ENCODE measurements around the gene JAG1. TPM values are rescaled to one million over a fixed set of nuclear protein-coding genes. Genes with fewer than 3 reads are reported as not detected.
A peak's percentile ranks its signal among the peaks of the same experiment; 100 is the strongest.

JAG1 gene
- polyA plus RNA-seq, 2 of the 4 experiments (the other 2 are of a cell fraction) = 80.9 to 90.0 TPM

DNA sequence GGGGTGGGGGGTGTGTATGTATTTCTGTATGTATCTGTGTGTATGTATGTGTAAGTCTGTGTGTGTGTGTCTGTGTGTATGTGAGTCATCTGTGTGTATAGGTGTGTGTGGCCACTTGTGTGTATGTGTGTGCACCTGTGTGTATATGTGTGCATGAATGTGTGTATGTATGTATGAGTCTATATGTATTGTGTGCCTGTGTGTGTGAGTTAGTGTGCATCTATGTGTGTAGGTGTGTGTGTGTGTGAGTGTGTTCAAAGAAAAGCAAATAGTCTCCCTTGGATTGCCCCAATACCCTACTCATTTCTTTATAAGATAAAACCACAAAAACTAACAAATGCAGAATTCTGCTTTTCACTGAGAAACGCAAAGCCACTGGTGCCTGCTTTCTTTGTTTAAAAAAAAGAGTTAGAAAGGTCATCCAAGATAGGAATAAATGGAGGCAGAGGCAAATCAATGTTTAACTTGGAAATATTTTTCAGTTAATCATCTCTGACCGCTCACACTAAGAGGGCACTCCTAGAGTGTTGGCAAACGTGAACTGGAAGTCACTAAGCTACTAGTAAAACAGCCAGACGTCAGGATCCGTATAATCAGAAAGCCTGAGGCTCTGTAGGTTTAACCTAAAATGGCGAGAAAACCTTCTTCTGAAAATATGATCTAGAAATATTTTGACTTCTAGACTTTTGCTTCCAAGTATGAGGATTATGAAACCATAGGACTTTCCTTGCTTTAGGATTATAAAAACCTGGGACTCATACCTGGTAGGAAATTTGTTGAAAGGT, 37.4 kb upstream of the JAG1 start:
- peak overlapping the region; percentile 76 for H3K4me2 ChIP-seq

DNA sequence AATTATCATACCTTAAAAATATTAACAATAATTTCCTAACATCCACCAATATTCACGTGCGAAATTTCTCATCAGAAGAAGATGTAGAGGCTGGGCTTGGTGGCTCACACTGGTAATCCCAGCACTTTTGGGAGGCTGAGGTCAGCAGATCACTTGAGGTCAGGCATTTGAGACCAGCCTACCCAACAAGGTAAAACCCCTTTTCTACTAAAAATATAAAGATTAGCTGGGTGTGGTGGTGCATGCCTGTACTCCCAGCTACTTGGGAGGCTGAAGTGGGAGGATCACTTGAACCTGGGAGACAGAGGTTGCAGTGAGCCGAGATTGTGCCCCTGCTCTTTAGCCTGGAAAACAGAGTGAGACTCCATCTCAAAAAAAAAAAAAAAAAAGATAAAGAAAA, 36.1 kb upstream of the JAG1 start:
- FAIRE-seq = no peak
- Histone ChIP-seq H3K4me3 (no peak overlapping the region), H3K4me2 (peak overlapping the region; percentile 66; the same call in 2 of the 3 replicates), H3K4me1 (peaks cover 93% of the 10 kb centered on the region), H3K9me3 (no peaks in the 10 kb centered on the region), H3K27ac (peak overlapping the region; percentile 86 to 91)
- no peak for DNase-seq (ENCODE audit: low read depth in 1 of 2, low spot score in 1 of 2)
- 90% methylated on average over 3 of the region's 3 CpGs for WGBS (ENCODE audit: missing lambda C conversion rate)
- ChIA-PET CTCF (interaction anchor here (0.6 to 1.5 kb wide), 2 partner anchors 35 to 39 kb away, joined by 3 read pairs; no protein-coding TSS in a partner anchor), POLR2A (no interaction called here)
- no peak for ATAC-seq
- TF ChIP-seq MYC (IDR thresholded peaks at IDR 0.05; ENCODE audit: borderline replicate concordance, low read length) (no peak), NFE2L2 (conservative IDR thresholded peaks at IDR 0.05; ENCODE audit: low read length) (no peak), CEBPB (IDR thresholded peaks at IDR 0.05) (no peak), HOXA7 (CRISPR knock-in tag; IDR thresholded peaks at IDR 0.05) (no peak), FOXS1 (CRISPR knock-in tag; IDR thresholded peaks at IDR 0.05) (no peak), ZSCAN20 (CRISPR knock-in tag; IDR thresholded peaks at IDR 0.05) (no peak), NR3C1 (IDR thresholded peaks at IDR 0.05) (no peak), POLR2A (IDR thresholded peaks at IDR 0.05; ENCODE audit: low read length) (no peak), FOSB (CRISPR knock-in tag; IDR thresholded peaks at IDR 0.05) (no peak), KDM1A (IDR thresholded peaks at IDR 0.05; ENCODE audit: low read depth) (no peak)
- TF ChIP-seq, protein P1, sequence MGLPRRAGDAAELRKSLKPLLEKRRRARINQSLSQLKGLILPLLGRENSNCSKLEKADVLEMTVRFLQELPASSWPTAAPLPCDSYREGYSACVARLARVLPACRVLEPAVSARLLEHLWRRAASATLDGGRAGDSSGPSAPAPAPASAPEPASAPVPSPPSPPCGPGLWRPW (IDR thresholded peaks at IDR 0.05) = no peak
- TF ChIP-seq, protein P2, sequence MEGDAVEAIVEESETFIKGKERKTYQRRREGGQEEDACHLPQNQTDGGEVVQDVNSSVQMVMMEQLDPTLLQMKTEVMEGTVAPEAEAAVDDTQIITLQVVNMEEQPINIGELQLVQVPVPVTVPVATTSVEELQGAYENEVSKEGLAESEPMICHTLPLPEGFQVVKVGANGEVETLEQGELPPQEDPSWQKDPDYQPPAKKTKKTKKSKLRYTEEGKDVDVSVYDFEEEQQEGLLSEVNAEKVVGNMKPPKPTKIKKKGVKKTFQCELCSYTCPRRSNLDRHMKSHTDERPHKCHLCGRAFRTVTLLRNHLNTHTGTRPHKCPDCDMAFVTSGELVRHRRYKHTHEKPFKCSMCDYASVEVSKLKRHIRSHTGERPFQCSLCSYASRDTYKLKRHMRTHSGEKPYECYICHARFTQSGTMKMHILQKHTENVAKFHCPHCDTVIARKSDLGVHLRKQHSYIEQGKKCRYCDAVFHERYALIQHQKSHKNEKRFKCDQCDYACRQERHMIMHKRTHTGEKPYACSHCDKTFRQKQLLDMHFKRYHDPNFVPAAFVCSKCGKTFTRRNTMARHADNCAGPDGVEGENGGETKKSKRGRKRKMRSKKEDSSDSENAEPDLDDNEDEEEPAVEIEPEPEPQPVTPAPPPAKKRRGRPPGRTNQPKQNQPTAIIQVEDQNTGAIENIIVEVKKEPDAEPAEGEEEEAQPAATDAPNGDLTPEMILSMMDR (IDR thresholded peaks at IDR 0.05) = no peak
- TF ChIP-seq, protein P3, sequence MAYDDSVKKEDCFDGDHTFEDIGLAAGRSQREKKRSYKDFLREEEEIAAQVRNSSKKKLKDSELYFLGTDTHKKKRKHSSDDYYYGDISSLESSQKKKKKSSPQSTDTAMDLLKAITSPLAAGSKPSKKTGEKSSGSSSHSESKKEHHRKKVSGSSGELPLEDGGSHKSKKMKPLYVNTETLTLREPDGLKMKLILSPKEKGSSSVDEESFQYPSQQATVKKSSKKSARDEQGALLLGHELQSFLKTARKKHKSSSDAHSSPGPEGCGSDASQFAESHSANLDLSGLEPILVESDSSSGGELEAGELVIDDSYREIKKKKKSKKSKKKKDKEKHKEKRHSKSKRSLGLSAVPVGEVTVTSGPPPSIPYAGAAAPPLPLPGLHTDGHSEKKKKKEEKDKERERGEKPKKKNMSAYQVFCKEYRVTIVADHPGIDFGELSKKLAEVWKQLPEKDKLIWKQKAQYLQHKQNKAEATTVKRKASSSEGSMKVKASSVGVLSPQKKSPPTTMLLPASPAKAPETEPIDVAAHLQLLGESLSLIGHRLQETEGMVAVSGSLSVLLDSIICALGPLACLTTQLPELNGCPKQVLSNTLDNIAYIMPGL (CRISPR knock-in tag; IDR thresholded peaks at IDR 0.05; ENCODE audit: borderline replicate concordance) = no peak
- TF ChIP-seq, protein P4, sequence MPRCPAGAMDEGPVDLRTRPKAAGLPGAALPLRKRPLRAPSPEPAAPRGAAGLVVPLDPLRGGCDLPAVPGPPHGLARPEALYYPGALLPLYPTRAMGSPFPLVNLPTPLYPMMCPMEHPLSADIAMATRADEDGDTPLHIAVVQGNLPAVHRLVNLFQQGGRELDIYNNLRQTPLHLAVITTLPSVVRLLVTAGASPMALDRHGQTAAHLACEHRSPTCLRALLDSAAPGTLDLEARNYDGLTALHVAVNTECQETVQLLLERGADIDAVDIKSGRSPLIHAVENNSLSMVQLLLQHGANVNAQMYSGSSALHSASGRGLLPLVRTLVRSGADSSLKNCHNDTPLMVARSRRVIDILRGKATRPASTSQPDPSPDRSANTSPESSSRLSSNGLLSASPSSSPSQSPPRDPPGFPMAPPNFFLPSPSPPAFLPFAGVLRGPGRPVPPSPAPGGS (IDR thresholded peaks at IDR 0.05) = no peak

More for the DNA sequence above, 37.4 kb upstream of the JAG1 start:
- TF ChIP-seq, protein P5, sequence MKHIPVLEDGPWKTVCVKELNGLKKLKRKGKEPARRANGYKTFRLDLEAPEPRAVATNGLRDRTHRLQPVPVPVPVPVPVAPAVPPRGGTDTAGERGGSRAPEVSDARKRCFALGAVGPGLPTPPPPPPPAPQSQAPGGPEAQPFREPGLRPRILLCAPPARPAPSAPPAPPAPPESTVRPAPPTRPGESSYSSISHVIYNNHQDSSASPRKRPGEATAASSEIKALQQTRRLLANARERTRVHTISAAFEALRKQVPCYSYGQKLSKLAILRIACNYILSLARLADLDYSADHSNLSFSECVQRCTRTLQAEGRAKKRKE (CRISPR knock-in tag; IDR thresholded peaks at IDR 0.05; ENCODE audit: low read depth) = no peak
- TF ChIP-seq EP300 (IDR thresholded peaks at IDR 0.05) (peak; percentile 73 to 86; a peak in 3 of 5 replicates), FOSL2 (IDR thresholded peaks at IDR 0.05) (peak; percentile 27; the same call in 1 of the 2 replicates), FOSL2 (CRISPR knock-in tag; IDR thresholded peaks at IDR 0.05) (peak; percentile 74), RAD21 (conservative IDR thresholded peaks at IDR 0.05 in 1 of 2, IDR thresholded peaks at IDR 0.05 in 1 of 2) (peak; percentile 47 to 64), CEBPB (IDR thresholded peaks at IDR 0.05) (peak; percentile 5 to 58; a peak in 1 of 4 replicates), JUN (IDR thresholded peaks at IDR 0.05) (peak; percentile 71 to 87; a peak in 4 of 5 replicates), EHF (CRISPR knock-in tag; IDR thresholded peaks at IDR 0.05) (no peak), JUNB (IDR thresholded peaks at IDR 0.05) (peak; percentile 72), FOXS1 (CRISPR knock-in tag; IDR thresholded peaks at IDR 0.05) (0 out of 2 replicates have a peak, but pooled peaks have one; percentile 26), SMC3 (IDR thresholded peaks at IDR 0.05) (peak; percentile 36), GATA3 (IDR thresholded peaks at IDR 0.05; ENCODE audit: borderline replicate concordance) (peak; percentile 90)
- TF ChIP-seq, protein P6, sequence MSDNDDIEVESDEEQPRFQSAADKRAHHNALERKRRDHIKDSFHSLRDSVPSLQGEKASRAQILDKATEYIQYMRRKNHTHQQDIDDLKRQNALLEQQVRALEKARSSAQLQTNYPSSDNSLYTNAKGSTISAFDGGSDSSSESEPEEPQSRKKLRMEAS (IDR thresholded peaks at IDR 0.05) = no peak; the same call in 1 of the 2 replicates
- TF ChIP-seq, protein P7, sequence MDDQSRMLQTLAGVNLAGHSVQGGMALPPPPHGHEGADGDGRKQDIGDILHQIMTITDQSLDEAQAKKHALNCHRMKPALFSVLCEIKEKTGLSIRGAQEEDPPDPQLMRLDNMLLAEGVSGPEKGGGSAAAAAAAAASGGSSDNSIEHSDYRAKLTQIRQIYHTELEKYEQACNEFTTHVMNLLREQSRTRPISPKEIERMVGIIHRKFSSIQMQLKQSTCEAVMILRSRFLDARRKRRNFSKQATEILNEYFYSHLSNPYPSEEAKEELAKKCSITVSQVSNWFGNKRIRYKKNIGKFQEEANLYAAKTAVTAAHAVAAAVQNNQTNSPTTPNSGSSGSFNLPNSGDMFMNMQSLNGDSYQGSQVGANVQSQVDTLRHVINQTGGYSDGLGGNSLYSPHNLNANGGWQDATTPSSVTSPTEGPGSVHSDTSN (IDR thresholded peaks at IDR 0.05) = peak; percentile 50; the same call in 1 of the 2 replicates
- TF ChIP-seq, protein P8, sequence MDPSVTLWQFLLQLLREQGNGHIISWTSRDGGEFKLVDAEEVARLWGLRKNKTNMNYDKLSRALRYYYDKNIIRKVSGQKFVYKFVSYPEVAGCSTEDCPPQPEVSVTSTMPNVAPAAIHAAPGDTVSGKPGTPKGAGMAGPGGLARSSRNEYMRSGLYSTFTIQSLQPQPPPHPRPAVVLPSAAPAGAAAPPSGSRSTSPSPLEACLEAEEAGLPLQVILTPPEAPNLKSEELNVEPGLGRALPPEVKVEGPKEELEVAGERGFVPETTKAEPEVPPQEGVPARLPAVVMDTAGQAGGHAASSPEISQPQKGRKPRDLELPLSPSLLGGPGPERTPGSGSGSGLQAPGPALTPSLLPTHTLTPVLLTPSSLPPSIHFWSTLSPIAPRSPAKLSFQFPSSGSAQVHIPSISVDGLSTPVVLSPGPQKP (IDR thresholded peaks at IDR 0.05; ENCODE audit: low read depth, low read length) = no peak
- TF ChIP-seq, protein P4 (IDR thresholded peaks at IDR 0.05) = peak; percentile 70; the same call in 1 of the 3 replicates
- ChIA-PET CTCF (interaction anchor here (0.5 to 2.3 kb wide), 3 partner anchors 14 to 678 kb away, joined by 4 to 5 read pairs (median 5); no protein-coding TSS in a partner anchor), POLR2A (interaction anchor here (0.8 to 2.1 kb wide), 2 partner anchors 37 to 290 kb away, joined by 3 to 14 read pairs; partner anchors contain the start of gene JAG1)
- DNase-seq (ENCODE audit: low read depth in 1 of 2, low spot score in 1 of 2) (peak; percentile 71 to 94), ATAC-seq (peak; percentile 63 to 84), FAIRE-seq (peak; percentile 100)
- WGBS (ENCODE audit: missing lambda C conversion rate) = 1% methylated on average over 6 of the region's 6 CpGs
- H3K9me3 ChIP-seq = no peaks in the 10 kb centered on the region
- peak overlapping the region; percentile 86 to 91 for H3K27ac ChIP-seq
- H3K4me1 ChIP-seq = peaks cover 96% of the 10 kb centered on the region
- H3K4me3 ChIP-seq = peak overlapping the region; percentile 30
